SK-N-SH treated with all-trans-retinoic acid at 6 μM for 48 hours (cell line): Measurements from ENCODE around the gene SHC4.

Experiments
- ATAC-seq: fragments of 200-7000 bp; cut with Tn5 transposase; 3 replicates; pipeline ENCODE4 v1.9.1; 2020; ENCODE audit warnings: mild to moderate bottlenecking, moderate library complexity
- CREB5 ChIP-seq: fragments of 250-450 bp; sonication (Bioruptor Pico); IDR thresholded peaks from 2 replicates; pipeline ENCODE4 v1.5.1; 2020; ENCODE audit warnings: low read depth, mild to moderate bottlenecking, moderate library complexity
- CSDC2 ChIP-seq: fragments of 250-450 bp; sonication (Bioruptor Pico); IDR thresholded peaks from 2 replicates; pipeline ENCODE4 v1.5.0; 2020; ENCODE audit warnings: mild to moderate bottlenecking, moderate library complexity
- CSRNP3 ChIP-seq: fragments of 250-450 bp; sonication (Bioruptor Pico); IDR thresholded peaks from 2 replicates; pipeline ENCODE4 v1.5.1; 2021; ENCODE audit warnings: mild to moderate bottlenecking, moderate library complexity
- ESRRG ChIP-seq: fragments of 250-450 bp; sonication (Bioruptor Pico); IDR thresholded peaks from 2 replicates; pipeline ENCODE4 v1.6.1; 2021; ENCODE audit warnings: mild to moderate bottlenecking
- GLIS3 ChIP-seq: fragments of 250-450 bp; sonication (Bioruptor Pico); IDR thresholded peaks from 2 replicates; pipeline ENCODE4 v1.5.0; 2020; ENCODE audit warnings: mild to moderate bottlenecking, moderate library complexity
- ISL1 ChIP-seq: fragments of 250-450 bp; sonication (Bioruptor Pico); IDR thresholded peaks from 2 replicates; pipeline ENCODE4 v2.1.2; 2022; ENCODE audit warnings: mild to moderate bottlenecking, moderate library complexity
- OSR1 ChIP-seq: fragments of 250-450 bp; sonication (Bioruptor Pico); IDR thresholded peaks from 2 replicates; pipeline ENCODE4 v1.8.0; 2022; ENCODE audit warnings: moderate library complexity, mild to moderate bottlenecking, inconsistent platforms
- PPARA ChIP-seq: fragments of 250-450 bp; sonication (Bioruptor Pico); IDR thresholded peaks from 2 replicates; pipeline ENCODE4 v1.5.0; 2020; ENCODE audit warnings: mild to moderate bottlenecking, borderline replicate concordance
- SNAI2 ChIP-seq: fragments of 250-450 bp; sonication (Bioruptor Pico); IDR thresholded peaks from 2 replicates; pipeline ENCODE4 v1.5.0; 2020; ENCODE audit warnings: mild to moderate bottlenecking, moderate library complexity
- TOX ChIP-seq: fragments of 250-450 bp; sonication (Bioruptor Pico); IDR thresholded peaks from 2 replicates; pipeline ENCODE4 v1.8.0; 2021; ENCODE audit warnings: mild to moderate bottlenecking, moderate library complexity, borderline replicate concordance
- ZC3H10 ChIP-seq: fragments of 250-450 bp; sonication (Bioruptor Pico); IDR thresholded peaks from 2 replicates; pipeline ENCODE4 v1.5.1; 2021; ENCODE audit warnings: mild to moderate bottlenecking, moderate library complexity
- ZFP3 ChIP-seq: fragments of 250-450 bp; sonication (Bioruptor Pico); IDR thresholded peaks from 2 replicates; pipeline ENCODE4 v1.5.0; 2020; ENCODE audit warnings: mild to moderate bottlenecking, moderate library complexity
- ZFP30 ChIP-seq: fragments of 450-650 bp; formaldehyde crosslinking; IDR thresholded peaks from 2 replicates; pipeline ENCODE4 v1.5.0; 2022; ENCODE audit warnings: mild to moderate bottlenecking, moderate library complexity
- ZNF565 ChIP-seq: fragments of 450-650 bp; formaldehyde crosslinking; conservative IDR thresholded peaks from 2 replicates; pipeline ENCODE4 v1.5.0; 2020; ENCODE audit warnings: low read depth, mild to moderate bottlenecking, moderate library complexity
- ZNF70 ChIP-seq: fragments of 450-650 bp; formaldehyde crosslinking; IDR thresholded peaks from 2 replicates; pipeline ENCODE4 v1.5.0; 2020; ENCODE audit warnings: mild to moderate bottlenecking, moderate library complexity
- ZNF8 ChIP-seq: fragments of 450-650 bp; formaldehyde crosslinking; IDR thresholded peaks from 2 replicates; pipeline ENCODE4 v1.5.0; 2020; ENCODE audit warnings: mild to moderate bottlenecking, moderate library complexity
- TF ChIP-seq, protein P1 (sequence below): fragments of 250-450 bp; sonication (Bioruptor Pico); IDR thresholded peaks from 2 replicates; pipeline ENCODE4 v1.8.0; 2021; ENCODE audit warnings: low read depth, mild to moderate bottlenecking, moderate library complexity, borderline replicate concordance
- TF ChIP-seq, protein P2 (sequence below): fragments of 250-450 bp; sonication (Bioruptor Pico); IDR thresholded peaks from 2 replicates; pipeline ENCODE4 v1.5.0; 2020; ENCODE audit warnings: mild to moderate bottlenecking, moderate library complexity

SHC4 gene

DNA sequence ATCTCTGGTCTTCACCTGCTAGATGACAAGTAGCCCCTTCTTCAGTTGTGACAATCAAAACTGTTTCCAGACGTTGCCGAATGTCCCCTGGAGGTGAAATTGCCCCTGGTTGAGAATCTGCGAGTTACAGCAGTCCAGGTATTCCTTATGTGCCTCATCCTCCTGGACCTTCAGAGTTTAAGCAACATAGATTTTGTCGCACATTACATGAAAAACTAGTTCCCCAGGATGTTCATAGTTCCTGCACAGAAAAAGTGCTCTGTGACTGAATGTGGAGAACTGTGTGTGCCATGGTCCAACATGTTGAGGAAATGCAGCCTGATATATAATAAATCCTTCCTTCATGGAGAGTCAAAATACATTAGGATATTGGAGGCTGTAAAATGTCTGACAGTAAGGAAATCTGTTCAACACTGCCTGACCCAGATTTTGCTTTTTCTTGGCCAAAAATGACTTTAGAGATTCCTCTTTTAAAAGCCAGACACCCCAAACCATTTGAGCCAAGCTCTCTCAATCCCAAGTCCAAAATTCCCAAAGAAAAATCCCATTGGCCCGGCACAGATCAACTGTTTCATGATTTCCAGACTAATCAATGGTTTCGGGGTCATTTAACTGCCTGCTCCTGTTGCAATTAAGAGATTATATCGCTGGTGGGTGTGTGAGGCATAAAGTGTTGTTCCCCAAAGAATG is 20.4 kb upstream of the SHC4 start:
- TF ChIP-seq ZNF8 (no peak), CSRNP3 (CRISPR knock-in tag) (no peak), ZFP3 (no peak), CREB5 (no peak), ISL1 (CRISPR knock-in tag) (no peak)
- no peak for ATAC-seq

GRCh38 chr15:48983300-48983699 is 19.6 kb upstream of the SHC4 start:
- no peak for ATAC-seq

GRCh38 chr15:48981941-48982340 is 18.2 kb upstream of the SHC4 start:
- TF ChIP-seq PPARA (CRISPR knock-in tag) (no peak), TOX (CRISPR knock-in tag) (no peak), CSRNP3 (CRISPR knock-in tag) (no peak), ESRRG (CRISPR knock-in tag) (no peak), OSR1 (CRISPR knock-in tag) (no peak), SNAI2 (CRISPR knock-in tag) (no peak), ISL1 (CRISPR knock-in tag) (no peak), ZFP3 (no peak), CSDC2 (CRISPR knock-in tag) (no peak), GLIS3 (CRISPR knock-in tag) (no peak), ZC3H10 (no peak), ZNF70 (no peak), ZNF565 (CRISPR knock-in tag) (no peak), ZFP30 (CRISPR knock-in tag) (no peak)
- TF ChIP-seq, protein P1, sequence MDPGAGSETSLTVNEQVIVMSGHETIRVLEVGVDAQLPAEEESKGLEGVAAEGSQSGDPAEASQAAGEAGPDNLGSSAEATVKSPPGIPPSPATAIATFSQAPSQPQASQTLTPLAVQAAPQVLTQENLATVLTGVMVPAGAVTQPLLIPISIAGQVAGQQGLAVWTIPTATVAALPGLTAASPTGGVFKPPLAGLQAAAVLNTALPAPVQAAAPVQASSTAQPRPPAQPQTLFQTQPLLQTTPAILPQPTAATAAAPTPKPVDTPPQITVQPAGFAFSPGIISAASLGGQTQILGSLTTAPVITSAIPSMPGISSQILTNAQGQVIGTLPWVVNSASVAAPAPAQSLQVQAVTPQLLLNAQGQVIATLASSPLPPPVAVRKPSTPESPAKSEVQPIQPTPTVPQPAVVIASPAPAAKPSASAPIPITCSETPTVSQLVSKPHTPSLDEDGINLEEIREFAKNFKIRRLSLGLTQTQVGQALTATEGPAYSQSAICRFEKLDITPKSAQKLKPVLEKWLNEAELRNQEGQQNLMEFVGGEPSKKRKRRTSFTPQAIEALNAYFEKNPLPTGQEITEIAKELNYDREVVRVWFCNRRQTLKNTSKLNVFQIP (CRISPR knock-in tag): no peak
- TF ChIP-seq, protein P2, sequence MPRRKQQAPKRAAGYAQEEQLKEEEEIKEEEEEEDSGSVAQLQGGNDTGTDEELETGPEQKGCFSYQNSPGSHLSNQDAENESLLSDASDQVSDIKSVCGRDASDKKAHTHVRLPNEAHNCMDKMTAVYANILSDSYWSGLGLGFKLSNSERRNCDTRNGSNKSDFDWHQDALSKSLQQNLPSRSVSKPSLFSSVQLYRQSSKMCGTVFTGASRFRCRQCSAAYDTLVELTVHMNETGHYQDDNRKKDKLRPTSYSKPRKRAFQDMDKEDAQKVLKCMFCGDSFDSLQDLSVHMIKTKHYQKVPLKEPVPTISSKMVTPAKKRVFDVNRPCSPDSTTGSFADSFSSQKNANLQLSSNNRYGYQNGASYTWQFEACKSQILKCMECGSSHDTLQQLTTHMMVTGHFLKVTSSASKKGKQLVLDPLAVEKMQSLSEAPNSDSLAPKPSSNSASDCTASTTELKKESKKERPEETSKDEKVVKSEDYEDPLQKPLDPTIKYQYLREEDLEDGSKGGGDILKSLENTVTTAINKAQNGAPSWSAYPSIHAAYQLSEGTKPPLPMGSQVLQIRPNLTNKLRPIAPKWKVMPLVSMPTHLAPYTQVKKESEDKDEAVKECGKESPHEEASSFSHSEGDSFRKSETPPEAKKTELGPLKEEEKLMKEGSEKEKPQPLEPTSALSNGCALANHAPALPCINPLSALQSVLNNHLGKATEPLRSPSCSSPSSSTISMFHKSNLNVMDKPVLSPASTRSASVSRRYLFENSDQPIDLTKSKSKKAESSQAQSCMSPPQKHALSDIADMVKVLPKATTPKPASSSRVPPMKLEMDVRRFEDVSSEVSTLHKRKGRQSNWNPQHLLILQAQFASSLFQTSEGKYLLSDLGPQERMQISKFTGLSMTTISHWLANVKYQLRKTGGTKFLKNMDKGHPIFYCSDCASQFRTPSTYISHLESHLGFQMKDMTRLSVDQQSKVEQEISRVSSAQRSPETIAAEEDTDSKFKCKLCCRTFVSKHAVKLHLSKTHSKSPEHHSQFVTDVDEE (CRISPR knock-in tag): no peak
- ATAC-seq: no peak

More at GRCh38 chr15:48983300-48983699, 19.6 kb upstream of the SHC4 start:
- TF ChIP-seq GLIS3 (CRISPR knock-in tag): no peak
- TF ChIP-seq, protein P2 (CRISPR knock-in tag): no peak
- no peak for TF ChIP-seq PPARA (CRISPR knock-in tag)
- TF ChIP-seq ZNF565 (CRISPR knock-in tag): no peak
- TF ChIP-seq, all 23 proteins: peak for 0
